ENCODE measurements around the gene GPATCH2L. TPM values are rescaled to one million over a fixed set of nuclear protein-coding genes. Genes with fewer than 3 reads are reported as not detected.

Gene GPATCH2L
- polyA plus RNA-seq, 1 donor from 2014 or later = 8.3 TPM

DNA sequence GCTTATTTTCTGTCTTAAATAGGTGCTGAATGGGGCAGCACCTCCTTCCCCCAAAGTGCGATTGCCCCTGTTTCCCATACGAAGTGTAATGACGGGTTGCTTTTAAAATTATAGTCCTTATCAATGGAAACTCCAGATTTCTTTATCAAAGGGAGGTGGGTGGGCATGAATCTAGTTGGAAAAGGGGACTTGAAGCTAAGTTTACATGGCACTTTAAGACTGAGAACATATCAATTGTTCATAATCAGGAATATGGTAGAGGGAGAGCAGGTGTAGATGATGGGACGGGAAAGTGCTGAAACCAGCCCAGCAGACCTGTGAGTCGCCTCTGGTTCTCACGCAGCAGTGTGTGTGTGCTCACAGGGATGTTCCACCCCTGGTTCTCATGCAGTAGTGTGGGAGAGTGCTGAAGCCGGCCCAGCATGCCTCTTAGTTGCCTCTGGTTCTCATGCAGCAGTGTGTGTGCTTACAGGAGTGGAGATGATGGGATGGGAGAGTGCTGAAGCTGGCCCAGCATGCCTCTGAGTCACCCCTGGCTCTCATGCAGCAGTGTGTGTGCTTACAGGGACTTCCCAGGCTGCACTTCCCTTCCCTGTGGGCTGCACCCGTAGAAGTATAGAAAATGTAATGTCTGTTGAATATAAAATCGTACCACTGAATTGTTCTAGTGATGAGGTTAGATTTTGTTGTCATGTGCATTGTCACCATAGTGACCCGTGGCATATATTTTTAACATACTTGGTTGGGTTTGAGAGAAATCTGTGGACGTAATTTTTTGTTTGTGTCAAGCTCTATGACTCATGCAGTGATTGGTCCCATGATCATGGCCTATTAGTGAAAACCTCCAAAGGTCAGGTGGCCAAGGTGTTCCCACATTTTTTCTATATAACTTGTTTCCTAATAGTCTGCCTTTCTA is 51.6 kb downstream of the GPATCH2L start:
- H3K36me3 Mint-ChIP-seq = peaks cover 21% of the 10 kb centered on the region
- peaks cover 0 to 3% (median 0%) of the 10 kb centered on the region in 3 donors for H3K4me1 Mint-ChIP-seq
- peaks cover 0 to 1% (median 0%) of the 10 kb centered on the region in 3 donors for H3K9me3 Mint-ChIP-seq
- H3K27ac Mint-ChIP-seq = no peak overlapping the region
- no peaks in the 10 kb centered on the region for H3K27me3 Mint-ChIP-seq
- H3K4me3 Mint-ChIP-seq = no peak overlapping the region

DNA sequence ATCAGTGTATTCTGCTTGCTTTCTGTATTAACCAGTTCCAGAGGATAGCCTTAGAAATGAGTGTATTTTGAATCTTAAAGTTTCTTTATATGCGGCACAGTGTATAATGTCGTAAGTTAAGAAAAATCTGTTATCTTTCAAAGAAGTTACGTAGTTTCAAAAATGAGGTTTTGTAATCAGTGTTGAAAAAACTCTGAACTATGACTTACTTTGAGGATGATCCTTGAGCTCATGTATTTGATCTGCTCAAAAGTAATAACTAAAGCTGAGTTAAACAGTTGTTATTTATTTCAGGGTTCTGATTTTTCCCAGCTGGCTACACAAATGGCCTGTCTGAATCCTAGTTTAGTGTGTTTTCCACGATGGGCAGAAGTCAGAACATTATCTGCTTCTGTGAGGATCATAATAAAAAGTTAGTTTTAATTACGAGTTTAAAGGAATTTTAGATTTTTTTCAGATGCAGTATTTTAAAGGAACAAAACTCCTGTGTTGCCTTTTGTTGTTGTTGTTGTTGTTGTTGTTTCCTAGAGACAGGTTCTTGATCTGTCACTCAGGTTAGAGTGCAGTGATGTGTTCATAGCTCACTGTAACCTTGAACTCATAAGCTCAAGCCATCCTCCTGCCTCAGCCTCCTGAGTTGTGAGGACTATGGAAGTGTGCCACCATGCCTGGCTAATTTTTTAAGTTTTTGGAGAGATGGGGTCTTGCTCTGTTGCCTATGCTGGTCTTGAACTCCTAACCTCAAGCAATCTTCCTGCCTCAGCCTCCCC is 52.9 kb downstream of the GPATCH2L start:
- Mint-ChIP-seq H3K27me3 (no peaks in the 10 kb centered on the region), H3K9me3 (peaks cover 0 to 1% (median 0%) of the 10 kb centered on the region in 3 donors), H3K36me3 (peaks cover 20% of the 10 kb centered on the region), H3K4me3 (no peak overlapping the region), H3K4me1 (peaks cover 0 to 3% (median 1%) of the 10 kb centered on the region in 3 donors), H3K27ac (no peak overlapping the region)

DNA sequence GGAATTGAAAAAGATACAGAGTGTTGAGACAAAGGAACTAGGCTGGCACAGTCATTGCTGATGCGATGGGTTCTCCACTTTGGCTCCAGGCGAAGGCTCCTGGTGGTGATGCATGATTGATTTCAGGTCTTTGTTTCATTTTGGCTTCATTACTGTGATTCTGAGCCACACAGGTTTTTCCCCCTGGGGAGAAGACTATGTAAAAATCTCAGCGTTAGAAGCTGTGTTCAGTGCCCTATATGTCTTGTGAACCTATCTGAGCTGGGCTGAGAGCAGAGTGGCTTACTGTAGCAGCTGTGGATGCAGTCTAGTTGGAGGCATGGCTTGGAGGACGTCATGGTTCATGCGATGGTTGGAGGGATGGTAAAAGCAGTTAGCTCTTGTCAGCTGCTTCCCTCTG is 54.0 kb downstream of the GPATCH2L start:
- Mint-ChIP-seq H3K4me1 (peaks cover 0 to 3% (median 1%) of the 10 kb centered on the region in 3 donors), H3K27me3 (no peaks in the 10 kb centered on the region), H3K4me3 (no peak overlapping the region), H3K27ac (no peak overlapping the region), H3K36me3 (peaks cover 18% of the 10 kb centered on the region), H3K9me3 (peaks cover 0 to 1% (median 0%) of the 10 kb centered on the region in 3 donors)

DNA sequence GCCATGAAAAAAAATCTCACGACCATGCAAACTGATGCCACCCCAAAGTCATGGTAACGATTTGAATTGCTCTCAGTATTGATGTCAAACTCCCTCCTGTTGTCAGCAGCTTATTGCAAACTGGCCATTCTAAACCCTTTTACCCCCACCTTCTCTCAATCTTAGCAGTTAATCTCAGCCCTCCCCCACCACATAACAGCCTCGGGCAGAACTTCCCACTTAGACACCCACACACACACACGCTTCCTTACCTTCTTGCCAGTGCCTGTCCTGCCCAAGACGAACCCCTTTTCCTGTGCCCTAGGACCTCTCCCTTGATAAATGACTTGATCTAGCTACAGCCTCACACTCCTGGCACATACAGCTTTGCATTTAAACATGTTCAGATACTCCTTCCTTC is 56.6 kb downstream of the GPATCH2L start:
- no peak overlapping the region for H3K27ac Mint-ChIP-seq
- no peaks in the 10 kb centered on the region for H3K27me3 Mint-ChIP-seq
- peaks cover 14% of the 10 kb centered on the region for H3K36me3 Mint-ChIP-seq
- peaks cover 0 to 1% (median 0%) of the 10 kb centered on the region in 3 donors for H3K4me1 Mint-ChIP-seq
- H3K9me3 Mint-ChIP-seq = peaks cover 0 to 10% (median 1%) of the 10 kb centered on the region in 3 donors
- no peak overlapping the region for H3K4me3 Mint-ChIP-seq

DNA sequence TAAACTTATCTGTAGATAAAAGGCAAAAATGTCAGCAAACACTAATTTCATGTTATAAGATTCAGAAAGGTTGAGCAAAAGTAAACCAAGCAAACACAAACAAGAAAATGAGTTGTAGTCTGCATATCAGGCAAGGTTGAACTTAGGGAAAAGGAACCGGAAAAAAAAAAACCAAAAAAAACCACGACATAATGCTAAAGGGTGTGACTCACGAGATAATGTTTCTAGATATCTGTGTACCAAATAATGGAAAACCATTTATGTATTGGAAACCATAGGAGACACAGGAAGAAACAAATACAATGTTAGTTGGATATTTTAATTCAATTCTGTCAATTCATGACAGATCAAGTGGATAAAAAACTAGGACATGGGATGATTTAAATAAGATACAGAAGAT is 60.5 kb downstream of the GPATCH2L start:
- no peak overlapping the region for H3K4me3 Mint-ChIP-seq
- H3K27ac Mint-ChIP-seq = no peak overlapping the region
- peaks cover 0 to 13% (median 2%) of the 10 kb centered on the region in 3 donors for H3K9me3 Mint-ChIP-seq
- H3K36me3 Mint-ChIP-seq = peaks cover 13% of the 10 kb centered on the region
- peaks cover 0 to 1% (median 0%) of the 10 kb centered on the region in 3 donors for H3K4me1 Mint-ChIP-seq
- no peaks in the 10 kb centered on the region for H3K27me3 Mint-ChIP-seq

DNA sequence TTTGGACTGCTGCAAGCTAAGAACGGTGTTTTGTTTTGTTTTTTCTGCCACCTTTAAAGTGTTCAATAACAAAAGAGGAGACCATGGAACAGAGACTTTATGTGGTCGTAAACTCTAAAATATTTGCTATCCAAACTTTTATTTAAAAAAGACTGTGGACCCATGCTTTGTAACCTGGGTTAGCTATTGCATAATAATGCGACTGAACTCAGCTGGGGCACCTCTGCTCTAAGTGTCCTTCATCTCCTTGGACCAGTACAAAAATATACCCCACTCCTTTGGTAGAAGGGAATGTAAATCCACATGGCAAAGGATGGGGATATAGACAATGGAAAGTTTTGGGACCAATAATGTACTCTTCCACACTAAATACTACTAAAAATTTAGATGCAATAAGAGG is 65.5 kb downstream of the GPATCH2L start:
- Mint-ChIP-seq H3K4me1 (no peaks in the 10 kb centered on the region), H3K27ac (no peak overlapping the region), H3K36me3 (peaks cover 7% of the 10 kb centered on the region), H3K9me3 (peaks cover 5 to 24% (median 6%) of the 10 kb centered on the region in 3 donors), H3K27me3 (no peaks in the 10 kb centered on the region), H3K4me3 (no peak overlapping the region)

DNA sequence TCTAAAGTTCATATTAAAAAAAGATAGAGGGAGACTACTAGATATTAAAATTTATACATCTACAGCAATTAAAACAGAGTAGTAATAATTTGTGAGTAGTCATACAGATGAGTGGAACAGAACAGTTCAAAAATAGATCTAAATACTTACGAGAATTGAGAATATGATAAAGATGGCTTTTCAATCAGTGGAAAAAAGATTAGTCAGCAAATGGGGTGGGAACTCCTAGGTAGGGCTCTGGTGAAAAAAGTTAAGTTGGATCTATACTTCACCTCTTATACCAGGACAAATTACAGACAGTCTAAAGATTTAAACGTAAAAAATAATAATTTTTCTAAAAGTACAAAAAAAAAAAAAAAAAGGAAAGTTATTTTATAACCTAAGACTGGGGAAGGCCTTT is 66.9 kb downstream of the GPATCH2L start:
- H3K9me3 Mint-ChIP-seq = peaks cover 7 to 20% (median 10%) of the 10 kb centered on the region in 3 donors
- H3K4me3 Mint-ChIP-seq = no peak overlapping the region
- H3K27me3 Mint-ChIP-seq = no peaks in the 10 kb centered on the region
- peaks cover 2% of the 10 kb centered on the region for H3K36me3 Mint-ChIP-seq
- H3K4me1 Mint-ChIP-seq = no peaks in the 10 kb centered on the region
- no peak overlapping the region for H3K27ac Mint-ChIP-seq

DNA sequence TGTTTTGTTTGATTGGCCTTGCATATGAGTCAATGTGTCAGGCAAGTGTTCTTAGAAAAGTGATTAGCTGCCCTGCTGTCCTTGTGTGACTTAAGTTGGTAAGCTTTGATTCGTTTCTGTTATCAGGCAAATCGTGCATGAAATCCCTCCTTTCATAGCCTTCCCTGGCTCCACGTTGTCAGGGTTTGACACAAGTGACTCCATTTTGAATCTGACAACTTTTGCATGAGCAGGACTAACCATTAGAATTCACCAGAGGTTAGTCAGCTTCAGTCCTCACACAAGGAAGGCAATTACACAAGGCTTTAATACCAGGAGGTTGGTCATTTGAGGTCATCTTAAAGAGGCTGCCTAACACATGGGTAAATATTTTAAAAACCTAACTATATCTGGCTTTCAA is 68.2 kb downstream of the GPATCH2L start:
- H3K4me3 Mint-ChIP-seq = no peak overlapping the region
- H3K9me3 Mint-ChIP-seq = peaks cover 8 to 21% (median 13%) of the 10 kb centered on the region in 3 donors
- no peak overlapping the region for H3K27ac Mint-ChIP-seq
- H3K4me1 Mint-ChIP-seq = no peaks in the 10 kb centered on the region
- peaks cover 2% of the 10 kb centered on the region for H3K36me3 Mint-ChIP-seq
- H3K27me3 Mint-ChIP-seq = no peaks in the 10 kb centered on the region

DNA sequence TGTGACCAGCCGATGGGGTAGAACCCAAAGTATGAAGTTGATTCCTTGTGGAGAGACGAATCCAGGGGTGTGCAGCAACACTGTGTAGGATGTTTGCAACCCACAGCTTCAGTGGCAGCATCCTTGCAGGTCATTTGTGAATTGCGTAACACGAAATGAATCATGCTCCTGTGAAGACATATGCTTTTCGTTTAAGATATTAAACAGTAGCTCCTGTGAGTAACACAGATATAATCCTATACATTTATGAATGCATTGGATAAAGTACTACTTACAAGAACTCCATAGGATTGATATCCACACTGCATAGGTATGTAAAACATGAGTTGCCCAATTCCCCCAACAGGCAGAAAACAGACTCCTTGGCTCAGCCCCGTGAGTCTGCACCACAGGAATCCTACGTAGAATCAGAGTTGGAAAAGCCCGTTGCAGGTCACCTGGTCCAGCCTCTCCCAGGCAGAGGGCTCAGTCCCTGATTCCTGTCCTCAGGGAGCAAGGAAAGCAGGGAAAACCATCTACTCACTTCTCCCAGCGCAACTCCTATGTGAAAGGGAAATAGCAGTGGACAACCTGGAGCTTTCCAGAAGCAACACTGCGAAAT is 75.8 kb downstream of the GPATCH2L start:
- peaks cover 3% of the 10 kb centered on the region for H3K36me3 Mint-ChIP-seq
- no peak overlapping the region for H3K4me3 Mint-ChIP-seq
- H3K27ac Mint-ChIP-seq = no peak overlapping the region
- peaks cover 7 to 17% (median 15%) of the 10 kb centered on the region in 3 donors for H3K9me3 Mint-ChIP-seq
- H3K4me1 Mint-ChIP-seq = peaks cover 0 to 2% (median 0%) of the 10 kb centered on the region in 3 donors
- no peaks in the 10 kb centered on the region for H3K27me3 Mint-ChIP-seq

DNA sequence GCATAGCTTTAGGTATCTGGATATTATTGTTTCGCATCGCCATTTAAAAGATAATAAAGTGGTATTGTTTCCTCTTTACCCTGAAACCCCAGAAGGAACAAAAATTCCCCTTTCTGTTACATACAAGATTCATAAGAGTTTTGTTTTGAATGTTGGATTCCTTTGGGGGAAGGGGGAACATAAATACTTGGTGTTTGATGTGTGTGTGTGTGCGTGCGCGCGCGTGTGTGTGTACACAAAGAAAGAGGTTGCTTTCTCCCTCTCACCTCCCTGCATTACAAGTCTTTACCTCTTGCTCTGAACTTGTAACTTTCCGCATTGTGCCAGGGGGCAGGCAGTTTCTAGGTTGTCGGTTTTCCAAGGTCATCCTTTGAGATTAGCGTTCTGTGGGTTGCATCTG is 76.4 kb downstream of the GPATCH2L start:
- Mint-ChIP-seq H3K4me3 (no peak overlapping the region), H3K27me3 (no peaks in the 10 kb centered on the region), H3K4me1 (peaks cover 0 to 2% (median 0%) of the 10 kb centered on the region in 3 donors), H3K9me3 (peaks cover 7 to 17% (median 15%) of the 10 kb centered on the region in 3 donors), H3K36me3 (peaks cover 3% of the 10 kb centered on the region), H3K27ac (no peak overlapping the region)

DNA sequence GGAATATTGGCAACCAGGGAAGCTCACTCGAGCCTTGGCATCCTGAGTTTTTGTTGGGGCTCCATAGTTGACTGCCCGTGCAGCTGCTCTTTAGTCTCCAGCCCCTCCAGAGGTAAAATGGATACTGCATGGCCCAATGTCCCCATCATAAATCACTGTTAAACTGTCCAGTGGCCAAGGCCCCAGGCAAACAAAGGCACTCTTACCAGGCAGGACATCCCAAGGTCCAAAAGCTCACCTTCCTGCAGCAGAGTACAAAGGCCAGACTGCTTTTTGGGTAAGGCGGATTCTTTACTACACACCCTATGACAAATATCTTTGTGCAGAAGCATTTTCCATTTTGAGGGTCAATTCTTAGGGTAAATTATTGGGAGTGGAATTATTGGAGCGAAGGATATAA is 81.1 kb downstream of the GPATCH2L start:
- Mint-ChIP-seq H3K4me3 (no peak overlapping the region), H3K36me3 (peaks cover 11% of the 10 kb centered on the region), H3K9me3 (no peaks in the 10 kb centered on the region), H3K4me1 (peaks cover 0 to 6% (median 4%) of the 10 kb centered on the region in 3 donors), H3K27ac (no peak overlapping the region), H3K27me3 (no peaks in the 10 kb centered on the region)

DNA sequence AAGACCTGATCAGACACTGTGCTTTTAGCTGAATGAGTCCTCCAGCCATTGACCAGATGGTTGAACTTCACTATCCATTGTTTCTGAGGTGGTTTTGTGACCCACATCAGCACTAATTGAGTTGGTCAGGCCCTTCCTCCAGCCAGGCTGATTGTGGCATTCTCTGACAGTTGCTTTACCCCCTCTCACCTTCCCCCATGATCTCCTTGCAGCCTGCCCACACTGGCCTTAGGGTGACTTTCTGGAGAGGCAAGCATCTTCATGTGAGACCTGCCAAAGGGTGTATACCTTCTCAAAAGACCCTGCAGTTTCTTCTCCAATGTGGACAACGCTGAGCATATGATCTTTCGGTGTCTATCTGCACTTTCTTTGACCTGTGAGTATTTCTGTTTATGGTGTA is 83.9 kb downstream of the GPATCH2L start:
- H3K36me3 Mint-ChIP-seq = peaks cover 8% of the 10 kb centered on the region
- H3K27me3 Mint-ChIP-seq = no peaks in the 10 kb centered on the region
- peaks cover 0 to 8% (median 4%) of the 10 kb centered on the region in 3 donors for H3K9me3 Mint-ChIP-seq
- no peak overlapping the region for H3K4me3 Mint-ChIP-seq
- H3K27ac Mint-ChIP-seq = no peak overlapping the region
- H3K4me1 Mint-ChIP-seq = peaks cover 0 to 6% (median 4%) of the 10 kb centered on the region in 3 donors

DNA sequence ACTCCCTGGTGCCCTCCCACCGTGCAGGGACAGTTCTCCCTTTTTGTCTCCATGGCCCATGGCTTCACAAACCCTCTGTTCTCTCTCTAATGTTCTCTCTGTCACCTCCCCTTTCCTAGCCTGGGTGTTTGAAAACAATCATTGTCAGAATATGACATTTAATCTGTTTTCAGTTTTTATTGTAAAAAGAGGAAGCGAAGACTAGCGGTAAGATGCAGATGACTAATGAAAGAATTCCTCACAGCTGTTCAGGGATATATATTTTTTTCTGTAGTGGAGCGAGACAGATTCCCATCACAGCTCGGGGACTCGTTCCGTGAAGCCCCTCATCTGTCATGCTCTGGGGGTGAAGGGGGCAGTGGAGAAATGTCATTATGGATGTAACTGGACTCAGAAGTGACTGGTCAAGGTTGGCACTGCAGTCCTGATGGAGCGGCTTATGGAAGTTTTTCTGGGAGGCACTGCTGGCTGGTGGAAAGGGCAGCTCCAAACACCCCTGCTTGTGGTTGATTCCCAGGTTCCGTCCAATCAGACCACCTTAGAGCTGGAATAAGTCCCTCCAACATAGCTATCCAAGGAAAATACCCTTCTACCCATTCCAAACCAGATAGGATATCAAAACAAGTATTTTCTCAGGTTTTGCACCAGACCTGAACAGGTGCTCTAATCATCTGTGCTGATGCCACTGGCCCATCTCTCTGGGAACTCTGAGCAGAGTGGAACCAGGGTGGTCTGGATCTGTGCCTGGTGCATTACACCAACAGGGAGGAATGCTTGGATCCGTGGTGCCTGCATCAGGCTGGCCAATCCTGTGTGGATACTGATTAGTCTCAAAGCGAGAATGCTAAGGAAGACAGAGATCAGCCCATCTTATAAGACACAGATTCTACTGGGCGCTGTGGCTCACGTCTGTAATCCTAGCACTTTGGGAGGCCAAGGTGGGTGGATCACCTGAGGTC is 84.7 kb downstream of the GPATCH2L start:
- H3K4me1 Mint-ChIP-seq = peaks cover 0 to 6% (median 4%) of the 10 kb centered on the region in 3 donors
- H3K36me3 Mint-ChIP-seq = peaks cover 8% of the 10 kb centered on the region
- H3K4me3 Mint-ChIP-seq = no peak overlapping the region
- H3K27me3 Mint-ChIP-seq = no peaks in the 10 kb centered on the region
- peaks cover 0 to 16% (median 12%) of the 10 kb centered on the region in 3 donors for H3K9me3 Mint-ChIP-seq
- peak overlapping the region in 1 of 3 donors; percentile 13 for H3K27ac Mint-ChIP-seq

All from IgD-negative memory B cell (primary cell).